Activated CD8-positive, alpha-beta memory T cell treated with anti-CD3 and anti-CD28 coated beads for 48 hours (primary cell): ENCODE measurements around the gene AHDC1.
A peak's percentile ranks its signal among the peaks of the same experiment; 100 is the strongest.
"Not testable (repeated sequence)": the region's sequence is repeated elsewhere in the genome, so short reads cannot be mapped to it uniquely, and the experiment has no call there.

Experiments used
- DNase-seq, 3 experiments: peaks; one replicate each; pipeline ENCODE4 v3.0.0-alpha.2; 2020; ENCODE audit warnings: low read depth in 2 of 3, low spot score in 2 of 3

The AHDC1 gene

GRCh38 chr1:27603681-27604578 is at the start of gene AHDC1:
Gene AHDC1, minus strand, starts transcription at chr1:27604144. Its CDS starts 52,029 bp downstream, at chr1:27552115.
- DNase-seq, result peak; percentile 77 to 82 (median 79)

GRCh38 chr1:27652111-27652864 is 48.3 kb upstream of the AHDC1 start:
- no peak for DNase-seq

- no peak for DNase-seq
Measured at GRCh38 chr1:27650539-27651175, 46.7 kb upstream of the AHDC1 start.

GRCh38 chr1:27650171-27650538 is 46.2 kb upstream of the AHDC1 start:
- no peak for DNase-seq

- no peak for DNase-seq
Measured at GRCh38 chr1:27649306-27649635, 45.3 kb upstream of the AHDC1 start.

- no peak for DNase-seq
Measured at GRCh38 chr1:27648602-27649305, 44.8 kb upstream of the AHDC1 start.

- no peak for DNase-seq
Measured at GRCh38 chr1:27647328-27647727, 43.4 kb upstream of the AHDC1 start.

GRCh38 chr1:27646676-27647075 is 42.7 kb upstream of the AHDC1 start:
- no peak for DNase-seq

- DNase-seq, result no peak
Measured at GRCh38 chr1:27645071-27645415, 41.1 kb upstream of the AHDC1 start.

- DNase-seq, result no peak
Measured at GRCh38 chr1:27644369-27645070, 40.6 kb upstream of the AHDC1 start.

GRCh38 chr1:27643600-27644368 is 39.8 kb upstream of the AHDC1 start:
- peak in 1 of 3 experiments; percentile 45 for DNase-seq

- DNase-seq, result not testable (repeated sequence)
Measured at GRCh38 chr1:27640514-27640913, 36.6 kb upstream of the AHDC1 start.

- no peak for DNase-seq
Measured at GRCh38 chr1:27638805-27639204, 34.9 kb upstream of the AHDC1 start.

GRCh38 chr1:27638047-27638734 is 34.2 kb upstream of the AHDC1 start:
- DNase-seq, result no peak

GRCh38 chr1:27635396-27636142 is 31.6 kb upstream of the AHDC1 start:
- no peak for DNase-seq

GRCh38 chr1:27634985-27635367 is 31.0 kb upstream of the AHDC1 start, which contains the start of gene FGR:
Gene FGR, minus strand, starts transcription at chr1:27635185. Its CDS starts 11,269 bp downstream, at chr1:27623916.
- DNase-seq, result no peak

- DNase-seq, result no peak
Measured at GRCh38 chr1:27634177-27634984, 30.4 kb upstream of the AHDC1 start.
